BE2C (cell line): ENCODE results near the gene SELP.

Experiments used
- DNase-seq: peaks from one replicate; pipeline ENCODE4 v3.0.0-alpha.2; 2020
- H3K27me3 ChIP-seq: fragments of 250-450 bp; sonication (Bioruptor Pico); 2 replicates; pipeline ENCODE4 v1.5.1; 2020; ENCODE audit warnings: mild to moderate bottlenecking
- H3K36me3 ChIP-seq: fragments of 250-450 bp; sonication (Bioruptor Pico); 2 replicates; pipeline ENCODE4 v1.5.1; 2020; ENCODE audit warnings: mild to moderate bottlenecking
- H3K4me1 ChIP-seq: fragments of 250-450 bp; sonication (Bioruptor Pico); 2 replicates; pipeline ENCODE4 v1.5.1; 2020
- H3K4me3 ChIP-seq: 2 replicates; pipeline ENCODE4 v1.5.1; 2011; ENCODE audit warnings: low read depth, low read length
- H3K9me3 ChIP-seq: fragments of 250-450 bp; sonication (Bioruptor Pico); 2 replicates; pipeline ENCODE4 v1.5.1; 2020
- TF ChIP-seq, protein P1 (sequence below): IDR thresholded peaks from 2 replicates; pipeline ENCODE4 v1.5.1; 2012; ENCODE audit warnings: mild to moderate bottlenecking, low read depth, low read length

The SELP gene

GRCh38 chr1:169653873-169654272 is 23.9 kb upstream of the SELP start:
- Histone ChIP-seq H3K36me3 (no peaks in the 10 kb centered on the region), H3K4me1 (no peaks in the 10 kb centered on the region), H3K9me3 (no peaks in the 10 kb centered on the region), H3K4me3 (no peak overlapping the region), H3K27me3 (0 out of 2 replicates have a peak, but pooled peaks cover 6% of the 10 kb centered on the region)
- no peak for DNase-seq
- TF ChIP-seq, protein P1, sequence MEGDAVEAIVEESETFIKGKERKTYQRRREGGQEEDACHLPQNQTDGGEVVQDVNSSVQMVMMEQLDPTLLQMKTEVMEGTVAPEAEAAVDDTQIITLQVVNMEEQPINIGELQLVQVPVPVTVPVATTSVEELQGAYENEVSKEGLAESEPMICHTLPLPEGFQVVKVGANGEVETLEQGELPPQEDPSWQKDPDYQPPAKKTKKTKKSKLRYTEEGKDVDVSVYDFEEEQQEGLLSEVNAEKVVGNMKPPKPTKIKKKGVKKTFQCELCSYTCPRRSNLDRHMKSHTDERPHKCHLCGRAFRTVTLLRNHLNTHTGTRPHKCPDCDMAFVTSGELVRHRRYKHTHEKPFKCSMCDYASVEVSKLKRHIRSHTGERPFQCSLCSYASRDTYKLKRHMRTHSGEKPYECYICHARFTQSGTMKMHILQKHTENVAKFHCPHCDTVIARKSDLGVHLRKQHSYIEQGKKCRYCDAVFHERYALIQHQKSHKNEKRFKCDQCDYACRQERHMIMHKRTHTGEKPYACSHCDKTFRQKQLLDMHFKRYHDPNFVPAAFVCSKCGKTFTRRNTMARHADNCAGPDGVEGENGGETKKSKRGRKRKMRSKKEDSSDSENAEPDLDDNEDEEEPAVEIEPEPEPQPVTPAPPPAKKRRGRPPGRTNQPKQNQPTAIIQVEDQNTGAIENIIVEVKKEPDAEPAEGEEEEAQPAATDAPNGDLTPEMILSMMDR = no peak

- H3K4me1 ChIP-seq = no peaks in the 10 kb centered on the region
- no peaks in the 10 kb centered on the region for H3K36me3 ChIP-seq
- H3K4me3 ChIP-seq = no peak overlapping the region
- TF ChIP-seq, protein P1 = no peak
- H3K27me3 ChIP-seq = 0 out of 2 replicates have a peak, but pooled peaks cover 6% of the 10 kb centered on the region
- DNase-seq = no peak
- no peaks in the 10 kb centered on the region for H3K9me3 ChIP-seq
Measured at GRCh38 chr1:169651035-169651434, 21.1 kb upstream of the SELP start.

- DNase-seq = no peak
- Histone ChIP-seq H3K36me3 (no peaks in the 10 kb centered on the region), H3K4me3 (no peak overlapping the region), H3K27me3 (0 out of 2 replicates have a peak, but pooled peaks cover 6% of the 10 kb centered on the region), H3K4me1 (no peaks in the 10 kb centered on the region), H3K9me3 (no peaks in the 10 kb centered on the region)
- TF ChIP-seq, protein P1 = no peak
Measured at GRCh38 chr1:169650551-169650950, 20.6 kb upstream of the SELP start.

GRCh38 chr1:169648709-169649108 is 18.8 kb upstream of the SELP start:
- TF ChIP-seq, protein P1 = no peak
- no peaks in the 10 kb centered on the region for H3K36me3 ChIP-seq
- H3K27me3 ChIP-seq = 0 out of 2 replicates have a peak, but pooled peaks cover 6% of the 10 kb centered on the region
- H3K4me3 ChIP-seq = no peak overlapping the region
- no peak for DNase-seq
- no peaks in the 10 kb centered on the region for H3K4me1 ChIP-seq
- no peaks in the 10 kb centered on the region for H3K9me3 ChIP-seq

DNA sequence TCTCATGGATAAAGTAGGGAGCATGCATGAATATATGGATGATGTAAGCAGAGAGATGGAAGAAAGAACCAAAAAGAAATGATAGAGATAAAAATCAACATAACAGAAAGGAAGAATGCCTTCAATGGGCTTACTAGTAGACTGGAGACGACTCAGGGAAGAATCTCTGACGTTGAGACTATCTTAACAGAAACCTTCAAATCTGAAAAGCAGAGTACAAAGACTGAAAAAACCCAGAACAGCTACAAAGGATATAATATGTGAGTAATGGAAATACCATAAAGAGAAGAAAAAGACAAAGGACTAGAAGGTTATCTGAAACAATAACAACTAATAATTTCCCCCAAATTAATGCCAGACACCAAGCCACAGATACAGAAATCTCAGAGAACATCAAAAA is 18.3 kb upstream of the SELP start:
- DNase-seq = no peak
- TF ChIP-seq, protein P1 = no peak
- Histone ChIP-seq H3K4me3 (no peak overlapping the region), H3K4me1 (no peaks in the 10 kb centered on the region), H3K27me3 (0 out of 2 replicates have a peak, but pooled peaks cover 6% of the 10 kb centered on the region), H3K9me3 (no peaks in the 10 kb centered on the region), H3K36me3 (no peaks in the 10 kb centered on the region)

- no peak overlapping the region for H3K4me3 ChIP-seq
- TF ChIP-seq, protein P1 = no peak
- H3K36me3 ChIP-seq = no peaks in the 10 kb centered on the region
- H3K9me3 ChIP-seq = no peaks in the 10 kb centered on the region
- 0 out of 2 replicates have a peak, but pooled peaks cover 6% of the 10 kb centered on the region for H3K27me3 ChIP-seq
- no peak for DNase-seq
- no peaks in the 10 kb centered on the region for H3K4me1 ChIP-seq
Measured at GRCh38 chr1:169647512-169647911, 17.6 kb upstream of the SELP start.
